MV-4-11 (cell line): ENCODE measurements around the gene TNRC6B.
A peak's percentile ranks its signal among the peaks of the same experiment; 100 is the strongest.

Experiments
- DNase-seq: peaks from one replicate; lab custom pipeline; 2025; lab: John Stamatoyannopoulos, UW

The TNRC6B gene

GRCh38 chr22:40326905-40327735, 149.4 kb downstream of the TNRC6B start:
- DNase-seq, result no peak

- no peak for DNase-seq
Measured at GRCh38 chr22:40328546-40329456, 151.1 kb downstream of the TNRC6B start.

- no peak for DNase-seq
Measured at GRCh38 chr22:40329466-40329865, 151.7 kb downstream of the TNRC6B start.

GRCh38 chr22:40330086-40330485, 152.4 kb downstream of the TNRC6B start:
- no peak for DNase-seq

GRCh38 chr22:40330615-40331014, 152.9 kb downstream of the TNRC6B start:
- DNase-seq, result no peak

- no peak for DNase-seq
Measured at GRCh38 chr22:40331706-40332105, 154.0 kb downstream of the TNRC6B start.

GRCh38 chr22:40332319-40332781, 154.6 kb downstream of the TNRC6B start:
- DNase-seq, result no peak

- no peak for DNase-seq
Measured at GRCh38 chr22:40334060-40334459, 156.3 kb downstream of the TNRC6B start.

GRCh38 chr22:40334899-40335298, 157.2 kb downstream of the TNRC6B start:
- peak; percentile 61 for DNase-seq

GRCh38 chr22:40335358-40335757, 157.6 kb downstream of the TNRC6B start:
- DNase-seq, result no peak

- DNase-seq, result no peak
Measured at GRCh38 chr22:40340044-40340443, 162.3 kb downstream of the TNRC6B start.

GRCh38 chr22:40341604-40342003, 163.9 kb downstream of the TNRC6B start:
- DNase-seq, result no peak

GRCh38 chr22:40342521-40342920, 164.8 kb downstream of the TNRC6B start:
- no peak for DNase-seq

- no peak for DNase-seq
Measured at GRCh38 chr22:40345271-40345670, 167.5 kb downstream of the TNRC6B start.

- DNase-seq, result peak; percentile 37
Measured at GRCh38 chr22:40345815-40346184, 168.1 kb downstream of the TNRC6B start.

- DNase-seq, result peak; percentile 76
Measured at GRCh38 chr22:40346185-40347118, 168.7 kb downstream of the TNRC6B start, which contains the start of gene ADSL. Gene ADSL (plus strand): TSS chr22:40346500. CDS start chr22:40346559, 59 bp downstream.

GRCh38 chr22:40347300-40347699, 169.6 kb downstream of the TNRC6B start:
- no peak for DNase-seq

- DNase-seq, result peak; percentile 53
Measured at GRCh38 chr22:40348025-40348658, 170.4 kb downstream of the TNRC6B start.

- no peak for DNase-seq
Measured at GRCh38 chr22:40352763-40353162, 175.0 kb downstream of the TNRC6B start.

- no peak for DNase-seq
Measured at GRCh38 chr22:40361100-40361499, 183.4 kb downstream of the TNRC6B start.

GRCh38 chr22:40363059-40363458, 185.3 kb downstream of the TNRC6B start:
- DNase-seq, result no peak
